Panc1 (cell line): ENCODE results near the gene CLEC4G.

Experiments
- CTCF ChIP-seq: fragments of 450-650 bp; IDR thresholded peaks from 2 replicates; pipeline ENCODE4 v1.5.1; 2017; ENCODE audit warnings: mild to moderate bottlenecking
- TCF7L2 ChIP-seq: IDR thresholded peaks from 2 replicates; pipeline ENCODE4 v1.6.1; 2011; ENCODE audit warnings: mild to moderate bottlenecking, low read depth, low read length, inconsistent platforms

- TF ChIP-seq CTCF (no peak; the same call in 1 of the 2 replicates), TCF7L2 (no peak)
These were observed 52.7 kb downstream of the CLEC4G start for GRCh38 chr19:7678971-7679751.
